HepG2 (cell line): ENCODE measurements around the gene CTDSP1. TPM values are rescaled to one million over a fixed set of nuclear protein-coding genes. Genes with fewer than 3 reads are reported as not detected.
A peak's percentile ranks its signal among the peaks of the same experiment; 100 is the strongest.

Experiments
- HDAC6 ChIP-seq: fragments of 200-600 bp; sonication (generic); IDR thresholded peaks from 2 replicates; pipeline ENCODE4 v1.7.0; 2017; ENCODE audit warnings: mild to moderate bottlenecking, antibody characterized with exemption, low read length, low read depth
- SIX4 ChIP-seq: sonication (generic); formaldehyde crosslinking; IDR thresholded peaks from 2 replicates; pipeline ENCODE4 v1.4.0; 2020; ENCODE audit warnings: missing genetic modification reagents
- SKI ChIP-seq: fragments of 450-650 bp; IDR thresholded peaks from one replicate; pipeline ENCODE4 v1.6.1; 2018; ENCODE audit warnings: mild to moderate bottlenecking; ENCODE audit not compliant: partially characterized antibody
- SPEN ChIP-seq: sonication (generic); formaldehyde crosslinking; IDR thresholded peaks from 2 replicates; pipeline ENCODE4 v1.5.1; 2020; ENCODE audit warnings: low read depth, mild to moderate bottlenecking, missing genetic modification reagents
- ZNF589 ChIP-seq: sonication (generic); formaldehyde crosslinking; conservative IDR thresholded peaks from 2 replicates; pipeline ENCODE4 v1.8.0; 2022; ENCODE audit warnings: mild to moderate bottlenecking, moderate library complexity, missing genetic modification reagents
- polyA plus RNA-seq, 8 experiments: library from polyadenylated mRNA; depleted of rRNA in 3 of 8; stranded (reverse) in 7 of 8; unstranded in 1 of 8; fragments of >200 nt; fragmentation: Illumina TruSeq in 4 of 8; extraction: Trizol in 4 of 8; gene quantifications; 2 replicates each; pipeline versions ENCODE4 v1.2.1 to v1.2.3, GENCODE V29; 2011 to 2016; ENCODE audit warnings: low read depth in 4 of 8, missing spikeins in 1 of 8, mixed read lengths in 1 of 8; ENCODE audit not compliant: insufficient read depth in 1 of 8
- total RNA-seq, 5 experiments: library from RNA; depleted of rRNA; stranded (reverse); fragments of >200 nt; fragmentation: Illumina TruSeq; extraction: Trizol; gene quantifications; 2 replicates each; pipeline ENCODE4 v1.2.3, GENCODE V29; 2016; ENCODE audit warnings: low read depth in 1 of 5
- TF ChIP-seq, protein P1 (sequence below), 2 experiments: fragments of 450-650 bp in 1 of 2; sonication (generic) in 1 of 2; formaldehyde crosslinking; IDR thresholded peaks; 2 replicates each; pipeline versions ENCODE4 v1.5.0 to v1.8.0; 2020 to 2022; ENCODE audit warnings: mild to moderate bottlenecking in 1 of 2, missing genetic modification reagents in 1 of 2
- TF ChIP-seq, protein P2 (sequence below): sonication (generic); formaldehyde crosslinking; IDR thresholded peaks from 2 replicates; pipeline ENCODE4 v1.8.0; 2022; ENCODE audit warnings: missing genetic modification reagents, mild to moderate bottlenecking, inconsistent platforms, borderline replicate concordance
- TF ChIP-seq, protein P3 (sequence below): sonication (generic); formaldehyde crosslinking; IDR thresholded peaks from 2 replicates; pipeline ENCODE4 v1.8.1; 2023; ENCODE audit warnings: mild to moderate bottlenecking, missing genetic modification reagents
- TF ChIP-seq, protein P4 (sequence below), 2 experiments: fragments of 450-650 bp in 1 of 2; sonication (generic) in 1 of 2; formaldehyde crosslinking in 1 of 2; IDR thresholded peaks; 2 replicates each; pipeline versions ENCODE4 v1.6.1 to v1.8.0; 2016 to 2022; ENCODE audit warnings: antibody characterized with exemption in 1 of 2, mild to moderate bottlenecking in 1 of 2, missing genetic modification reagents in 1 of 2
- TF ChIP-seq, protein P5 (sequence below): sonication (generic); formaldehyde crosslinking; conservative IDR thresholded peaks from 2 replicates; pipeline ENCODE4 v1.5.0; 2020; ENCODE audit warnings: missing genetic modification reagents
- TF ChIP-seq, protein P6 (sequence below): sonication (generic); formaldehyde crosslinking; IDR thresholded peaks from 2 replicates; pipeline ENCODE4 v1.4.0; 2020; ENCODE audit warnings: low read depth, mild to moderate bottlenecking, missing genetic modification reagents

Gene CTDSP1
- total and polyA plus RNA-seq, 2 of the 13 experiments (the other 11 are each of a cell fraction or from before 2014, with no cell fraction given), result 91.0 to 268 TPM

DNA sequence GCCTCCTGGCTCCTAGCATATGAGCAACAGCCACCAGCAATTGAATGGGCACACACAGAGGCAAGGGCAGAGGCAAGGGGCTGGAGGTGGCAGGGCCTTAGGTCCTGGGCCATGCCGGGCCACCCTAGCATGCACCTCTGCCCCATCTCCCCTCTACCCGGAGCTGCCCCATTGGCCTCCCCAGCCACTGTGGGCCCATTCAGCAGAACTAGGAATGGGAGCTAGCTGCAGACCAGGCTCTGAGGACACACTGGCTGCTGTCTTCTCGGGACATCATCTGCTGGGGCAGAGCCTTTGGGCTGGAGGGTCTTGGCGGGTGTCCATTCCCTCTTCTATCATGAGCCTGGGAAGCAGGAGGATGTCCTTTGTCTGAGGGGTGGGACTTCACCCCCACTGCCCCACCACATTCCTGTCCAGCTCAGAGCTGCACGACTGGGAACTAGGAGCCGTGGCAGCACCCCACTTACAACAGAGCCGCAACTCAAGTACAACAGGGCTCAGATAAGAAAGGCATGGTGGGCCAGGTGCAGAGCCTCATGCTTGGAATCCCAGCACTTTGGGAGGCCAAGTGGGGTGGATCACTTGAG is 20.1 kb downstream of the CTDSP1 start (continued):
- TF ChIP-seq, protein P1, sequence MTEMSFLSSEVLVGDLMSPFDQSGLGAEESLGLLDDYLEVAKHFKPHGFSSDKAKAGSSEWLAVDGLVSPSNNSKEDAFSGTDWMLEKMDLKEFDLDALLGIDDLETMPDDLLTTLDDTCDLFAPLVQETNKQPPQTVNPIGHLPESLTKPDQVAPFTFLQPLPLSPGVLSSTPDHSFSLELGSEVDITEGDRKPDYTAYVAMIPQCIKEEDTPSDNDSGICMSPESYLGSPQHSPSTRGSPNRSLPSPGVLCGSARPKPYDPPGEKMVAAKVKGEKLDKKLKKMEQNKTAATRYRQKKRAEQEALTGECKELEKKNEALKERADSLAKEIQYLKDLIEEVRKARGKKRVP (CRISPR knock-in tag; IDR thresholded peaks at IDR 0.05), result no peak
- TF ChIP-seq HDAC6, result no peak
- TF ChIP-seq, protein P2, sequence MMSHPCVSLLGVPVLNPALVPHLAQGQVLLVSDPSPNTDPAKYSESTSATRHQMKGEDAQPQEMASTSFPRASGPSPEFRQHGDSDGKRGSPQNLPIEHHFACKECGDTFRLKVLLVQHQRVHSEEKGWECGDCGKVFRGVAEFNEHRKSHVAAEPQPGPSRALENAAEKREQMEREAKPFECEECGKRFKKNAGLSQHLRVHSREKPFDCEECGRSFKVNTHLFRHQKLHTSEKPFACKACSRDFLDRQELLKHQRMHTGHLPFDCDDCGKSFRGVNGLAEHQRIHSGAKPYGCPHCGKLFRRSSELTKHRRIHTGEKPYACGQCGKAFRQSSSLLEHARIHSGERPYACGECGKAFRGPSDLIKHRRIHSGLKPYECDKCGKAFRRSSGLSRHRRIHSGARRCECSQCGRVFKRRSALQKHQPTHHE (CRISPR knock-in tag), result 0 out of 2 replicates have a peak, but pooled peaks have one; percentile 24
- TF ChIP-seq SIX4 (CRISPR knock-in tag), result no peak
- TF ChIP-seq, protein P3, sequence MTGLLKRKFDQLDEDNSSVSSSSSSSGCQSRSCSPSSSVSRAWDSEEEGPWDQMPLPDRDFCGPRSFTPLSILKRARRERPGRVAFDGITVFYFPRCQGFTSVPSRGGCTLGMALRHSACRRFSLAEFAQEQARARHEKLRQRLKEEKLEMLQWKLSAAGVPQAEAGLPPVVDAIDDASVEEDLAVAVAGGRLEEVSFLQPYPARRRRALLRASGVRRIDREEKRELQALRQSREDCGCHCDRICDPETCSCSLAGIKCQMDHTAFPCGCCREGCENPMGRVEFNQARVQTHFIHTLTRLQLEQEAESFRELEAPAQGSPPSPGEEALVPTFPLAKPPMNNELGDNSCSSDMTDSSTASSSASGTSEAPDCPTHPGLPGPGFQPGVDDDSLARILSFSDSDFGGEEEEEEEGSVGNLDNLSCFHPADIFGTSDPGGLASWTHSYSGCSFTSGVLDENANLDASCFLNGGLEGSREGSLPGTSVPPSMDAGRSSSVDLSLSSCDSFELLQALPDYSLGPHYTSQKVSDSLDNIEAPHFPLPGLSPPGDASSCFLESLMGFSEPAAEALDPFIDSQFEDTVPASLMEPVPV, result no peak
- TF ChIP-seq, protein P4, sequence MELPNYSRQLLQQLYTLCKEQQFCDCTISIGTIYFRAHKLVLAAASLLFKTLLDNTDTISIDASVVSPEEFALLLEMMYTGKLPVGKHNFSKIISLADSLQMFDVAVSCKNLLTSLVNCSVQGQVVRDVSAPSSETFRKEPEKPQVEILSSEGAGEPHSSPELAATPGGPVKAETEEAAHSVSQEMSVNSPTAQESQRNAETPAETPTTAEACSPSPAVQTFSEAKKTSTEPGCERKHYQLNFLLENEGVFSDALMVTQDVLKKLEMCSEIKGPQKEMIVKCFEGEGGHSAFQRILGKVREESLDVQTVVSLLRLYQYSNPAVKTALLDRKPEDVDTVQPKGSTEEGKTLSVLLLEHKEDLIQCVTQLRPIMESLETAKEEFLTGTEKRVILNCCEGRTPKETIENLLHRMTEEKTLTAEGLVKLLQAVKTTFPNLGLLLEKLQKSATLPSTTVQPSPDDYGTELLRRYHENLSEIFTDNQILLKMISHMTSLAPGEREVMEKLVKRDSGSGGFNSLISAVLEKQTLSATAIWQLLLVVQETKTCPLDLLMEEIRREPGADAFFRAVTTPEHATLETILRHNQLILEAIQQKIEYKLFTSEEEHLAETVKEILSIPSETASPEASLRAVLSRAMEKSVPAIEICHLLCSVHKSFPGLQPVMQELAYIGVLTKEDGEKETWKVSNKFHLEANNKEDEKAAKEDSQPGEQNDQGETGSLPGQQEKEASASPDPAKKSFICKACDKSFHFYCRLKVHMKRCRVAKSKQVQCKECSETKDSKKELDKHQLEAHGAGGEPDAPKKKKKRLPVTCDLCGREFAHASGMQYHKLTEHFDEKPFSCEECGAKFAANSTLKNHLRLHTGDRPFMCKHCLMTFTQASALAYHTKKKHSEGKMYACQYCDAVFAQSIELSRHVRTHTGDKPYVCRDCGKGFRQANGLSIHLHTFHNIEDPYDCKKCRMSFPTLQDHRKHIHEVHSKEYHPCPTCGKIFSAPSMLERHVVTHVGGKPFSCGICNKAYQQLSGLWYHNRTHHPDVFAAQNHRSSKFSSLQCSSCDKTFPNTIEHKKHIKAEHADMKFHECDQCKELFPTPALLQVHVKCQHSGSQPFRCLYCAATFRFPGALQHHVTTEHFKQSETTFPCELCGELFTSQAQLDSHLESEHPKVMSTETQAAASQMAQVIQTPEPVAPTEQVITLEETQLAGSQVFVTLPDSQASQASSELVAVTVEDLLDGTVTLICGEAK (IDR thresholded peaks at IDR 0.05), result no peak
- TF ChIP-seq, protein P4 (CRISPR knock-in tag; IDR thresholded peaks at IDR 0.05), result no peak
- no peak for TF ChIP-seq SKI
- TF ChIP-seq, protein P5, sequence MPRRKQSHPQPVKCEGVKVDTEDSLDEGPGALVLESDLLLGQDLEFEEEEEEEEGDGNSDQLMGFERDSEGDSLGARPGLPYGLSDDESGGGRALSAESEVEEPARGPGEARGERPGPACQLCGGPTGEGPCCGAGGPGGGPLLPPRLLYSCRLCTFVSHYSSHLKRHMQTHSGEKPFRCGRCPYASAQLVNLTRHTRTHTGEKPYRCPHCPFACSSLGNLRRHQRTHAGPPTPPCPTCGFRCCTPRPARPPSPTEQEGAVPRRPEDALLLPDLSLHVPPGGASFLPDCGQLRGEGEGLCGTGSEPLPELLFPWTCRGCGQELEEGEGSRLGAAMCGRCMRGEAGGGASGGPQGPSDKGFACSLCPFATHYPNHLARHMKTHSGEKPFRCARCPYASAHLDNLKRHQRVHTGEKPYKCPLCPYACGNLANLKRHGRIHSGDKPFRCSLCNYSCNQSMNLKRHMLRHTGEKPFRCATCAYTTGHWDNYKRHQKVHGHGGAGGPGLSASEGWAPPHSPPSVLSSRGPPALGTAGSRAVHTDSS, result no peak
- no peak for TF ChIP-seq SPEN (CRISPR knock-in tag)
- no peak for TF ChIP-seq ZNF589
- TF ChIP-seq, protein P6, sequence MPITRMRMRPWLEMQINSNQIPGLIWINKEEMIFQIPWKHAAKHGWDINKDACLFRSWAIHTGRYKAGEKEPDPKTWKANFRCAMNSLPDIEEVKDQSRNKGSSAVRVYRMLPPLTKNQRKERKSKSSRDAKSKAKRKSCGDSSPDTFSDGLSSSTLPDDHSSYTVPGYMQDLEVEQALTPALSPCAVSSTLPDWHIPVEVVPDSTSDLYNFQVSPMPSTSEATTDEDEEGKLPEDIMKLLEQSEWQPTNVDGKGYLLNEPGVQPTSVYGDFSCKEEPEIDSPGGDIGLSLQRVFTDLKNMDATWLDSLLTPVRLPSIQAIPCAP (CRISPR knock-in tag), result no peak
